Fibroblast of peridontal ligament (primary cell): ENCODE data around the gene IRAK1.

Source experiments
- DNase-seq: peaks from one replicate; pipeline ENCODE4 v3.0.0-alpha.2; 2010; ENCODE audit errors: extremely low read depth

IRAK1 gene

DNA sequence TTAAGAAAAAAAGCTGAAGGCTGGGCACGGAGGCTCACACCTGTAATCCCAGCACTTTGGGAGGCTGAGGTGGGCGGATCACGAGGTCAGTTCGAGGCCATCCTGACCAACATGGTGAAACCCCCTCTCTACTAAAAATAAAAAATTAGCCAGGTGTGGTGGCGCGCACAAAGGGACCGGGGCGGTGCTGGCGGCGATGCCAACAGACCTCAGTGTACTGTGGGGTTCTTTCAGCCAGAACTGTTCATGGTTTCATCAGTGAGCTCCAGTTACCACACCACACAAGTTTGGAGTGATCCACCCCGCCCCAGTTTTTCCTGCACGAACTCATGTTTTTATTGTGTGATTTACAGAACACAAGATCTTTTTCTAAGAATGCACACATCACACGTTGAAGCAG is 21.2 kb upstream of the IRAK1 start:
- DNase-seq: no peak

GRCh38 chrX:154040307-154040756 is 20.6 kb upstream of the IRAK1 start:
- DNase-seq: peak; percentile 88

DNA sequence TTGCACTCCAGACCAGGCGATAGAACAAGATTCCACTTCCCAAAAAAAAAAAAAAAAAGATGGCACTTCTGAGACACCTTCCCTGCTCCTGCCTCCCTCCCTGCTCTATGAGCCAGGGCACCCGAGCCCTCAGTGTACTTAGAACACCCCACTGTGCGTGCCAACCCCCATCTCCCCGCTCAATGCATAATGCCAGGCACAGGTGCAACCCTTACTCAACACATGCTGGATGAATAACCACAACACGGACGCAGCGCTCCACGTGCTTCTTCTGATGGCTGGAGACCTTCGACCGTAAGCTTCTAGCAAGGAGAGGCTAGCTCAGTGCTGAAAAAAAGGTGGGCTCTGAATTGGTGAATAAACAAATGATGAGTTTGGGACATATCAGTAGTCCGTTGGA is 19.9 kb upstream of the IRAK1 start:
- no peak for DNase-seq

GRCh38 chrX:154038656-154039055 is 19.0 kb upstream of the IRAK1 start:
- no peak for DNase-seq

DNA sequence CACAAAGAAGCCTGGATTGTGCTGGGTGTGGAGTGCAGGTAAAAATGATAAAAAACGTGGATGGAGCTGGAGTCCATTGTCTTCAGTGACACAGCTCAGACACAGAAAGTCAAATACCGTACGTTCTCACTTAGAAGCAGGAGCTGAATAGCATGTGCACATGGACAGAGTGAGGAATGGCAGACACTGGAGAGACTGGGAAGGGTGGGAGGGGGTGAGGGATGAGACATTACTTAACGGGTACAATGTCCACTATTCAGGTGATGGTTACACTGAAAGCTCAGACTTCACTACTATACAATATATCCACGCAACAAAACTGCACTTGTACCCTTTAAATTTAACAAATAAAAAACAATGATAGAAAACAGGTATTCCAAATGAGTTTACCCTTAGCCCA is 18.1 kb upstream of the IRAK1 start:
- DNase-seq: no peak

- no peak for DNase-seq
Observed at GRCh38 chrX:154036513-154036912, 16.8 kb upstream of the IRAK1 start.

- no peak for DNase-seq
Observed at GRCh38 chrX:154033848-154034247, 14.1 kb upstream of the IRAK1 start.

GRCh38 chrX:154032653-154033052 is 13.0 kb upstream of the IRAK1 start:
- DNase-seq: no peak

GRCh38 chrX:154032160-154032559 is 12.5 kb upstream of the IRAK1 start:
- no peak for DNase-seq

- no peak for DNase-seq
Observed at GRCh38 chrX:154030715-154031305, 11.1 kb upstream of the IRAK1 start.

- DNase-seq: no peak
Observed at GRCh38 chrX:154030266-154030665, 10.6 kb upstream of the IRAK1 start.

- no peak for DNase-seq
Observed at GRCh38 chrX:154029439-154029838, 9.7 kb upstream of the IRAK1 start.

GRCh38 chrX:154028502-154029184 is 8.9 kb upstream of the IRAK1 start:
- DNase-seq: no peak

DNA sequence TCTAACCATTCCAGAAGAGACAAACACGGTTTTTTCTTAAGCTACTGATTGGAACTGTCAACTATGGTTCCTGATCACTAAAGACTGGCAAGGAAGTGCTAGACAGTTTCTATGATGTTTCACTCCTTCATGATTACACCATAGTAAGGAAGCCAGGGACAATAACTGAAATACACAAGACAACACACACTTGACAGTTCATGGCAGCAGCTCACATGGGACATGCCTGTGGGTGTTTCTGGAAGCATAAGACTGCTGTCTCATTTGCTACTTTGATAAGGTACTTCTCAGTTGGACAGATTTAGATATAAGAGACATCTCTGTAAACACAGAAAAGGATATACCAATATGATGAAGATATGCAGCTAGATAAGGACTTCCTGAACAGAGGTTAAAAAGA is 8.3 kb upstream of the IRAK1 start:
- DNase-seq: no peak

DNA sequence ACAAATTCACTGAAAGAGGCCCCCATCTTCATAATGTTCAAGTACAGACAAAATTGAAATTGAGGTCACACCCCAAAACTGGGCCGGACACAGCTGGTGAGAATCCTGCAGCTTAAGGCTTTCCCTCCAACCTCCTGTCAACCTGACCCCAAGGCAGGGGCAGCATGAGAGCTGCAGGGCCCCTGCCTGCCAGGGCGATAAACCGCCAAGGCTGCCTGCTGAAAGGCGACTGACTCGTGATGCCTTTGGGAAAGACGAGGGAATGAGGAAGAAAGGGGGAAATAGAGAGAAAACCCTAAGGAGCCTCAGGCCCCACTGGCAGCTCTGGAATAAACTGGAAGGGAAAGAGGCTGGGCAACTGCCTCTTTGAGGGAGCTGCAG is 7.3 kb upstream of the IRAK1 start:
- no peak for DNase-seq

GRCh38 chrX:154026136-154027021 is 6.7 kb upstream of the IRAK1 start:
- peak; percentile 42 for DNase-seq

DNA sequence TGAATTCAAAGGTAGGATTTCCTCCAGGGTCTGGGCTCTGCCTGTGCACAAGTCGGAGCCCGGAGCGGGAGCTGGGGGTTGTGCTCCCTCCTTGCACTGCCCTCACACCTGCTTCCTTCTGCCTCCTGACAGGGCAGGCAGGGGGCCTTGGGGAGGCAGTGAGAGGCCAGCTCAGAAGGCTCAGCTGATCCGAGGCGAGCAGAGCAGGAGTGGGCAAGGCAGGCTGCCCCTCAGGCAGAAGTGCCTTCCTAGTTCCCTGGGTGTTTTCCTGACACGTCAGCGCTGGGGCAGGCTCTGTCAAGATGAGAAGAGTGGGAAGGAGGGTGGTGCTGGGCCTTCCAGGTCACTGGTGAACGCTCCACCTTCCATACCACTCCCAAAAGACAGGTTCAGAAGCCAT is 5.5 kb upstream of the IRAK1 start:
- no peak for DNase-seq

DNA sequence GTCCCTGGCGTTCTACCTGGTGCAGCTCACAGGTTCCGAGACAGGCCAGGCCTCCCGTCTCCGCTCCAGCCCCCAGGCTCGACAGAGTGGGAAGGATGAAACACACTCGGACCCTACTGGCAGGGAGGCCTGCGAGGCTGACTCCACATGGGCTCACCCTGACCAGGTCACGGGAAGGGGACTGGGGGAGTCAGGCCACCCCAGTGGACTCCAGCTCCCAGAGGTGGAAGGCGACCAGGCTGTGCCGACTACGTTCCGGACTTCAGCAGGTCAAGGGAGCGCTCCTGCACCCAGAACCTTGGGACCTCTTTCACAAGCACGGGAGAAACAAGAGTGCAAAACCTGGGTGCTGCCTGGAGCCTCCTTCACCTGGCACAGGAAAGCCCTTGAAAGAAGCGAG is 4.6 kb upstream of the IRAK1 start:
- DNase-seq: no peak

- no peak for DNase-seq
Observed at GRCh38 chrX:154023276-154024000, 3.7 kb upstream of the IRAK1 start.

DNA sequence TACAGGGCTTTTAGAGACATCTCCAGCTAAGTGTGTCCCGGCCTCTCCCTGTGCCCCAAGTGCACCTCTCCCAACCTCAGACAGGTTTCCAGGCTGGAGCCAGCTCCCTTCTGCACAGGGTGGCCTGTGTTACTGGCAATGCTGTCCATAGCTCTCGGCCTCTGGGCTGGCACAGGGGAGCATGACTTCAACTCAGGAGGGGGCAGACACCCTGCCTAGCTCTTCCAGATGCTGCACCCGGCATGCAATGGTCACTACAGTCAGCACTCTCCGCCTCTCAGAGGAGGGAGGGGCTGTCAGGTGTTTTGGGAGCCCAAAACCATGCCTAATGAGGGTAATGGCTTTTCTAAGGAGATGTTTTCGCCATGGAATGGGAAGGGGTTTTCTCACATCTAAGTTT is 2.4 kb upstream of the IRAK1 start:
- DNase-seq: no peak

DNA sequence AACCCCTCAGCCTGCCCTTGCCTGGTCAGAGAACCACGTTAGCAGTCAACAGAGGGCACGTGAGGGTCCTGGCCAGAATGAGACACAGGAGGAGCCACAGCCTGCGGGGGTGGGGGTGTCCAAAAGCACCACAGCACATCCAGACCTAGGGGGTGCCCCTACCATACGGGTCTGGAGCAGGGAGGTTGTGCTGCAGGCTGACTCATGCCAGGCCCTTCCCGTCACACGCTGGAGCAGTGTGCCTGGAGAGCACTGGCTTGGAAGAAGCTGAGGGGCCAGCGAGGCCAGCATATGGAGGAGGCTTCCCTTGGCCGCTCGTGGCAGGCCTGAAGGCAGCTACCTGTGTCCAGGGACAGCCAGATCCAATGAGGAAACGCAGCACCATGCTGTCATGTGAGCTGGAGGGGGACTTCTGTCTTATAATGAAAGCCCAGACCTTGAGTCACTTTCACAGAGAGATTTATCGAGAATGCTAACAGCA is 1.5 kb upstream of the IRAK1 start:
- no peak for DNase-seq

- DNase-seq: peak; percentile 14
Observed at GRCh38 chrX:154020536-154021115, 924 bp upstream of the IRAK1 start.
